SKM-1 treated with dmso at 0.1 percent for 144 hours (cell line): ENCODE measurements around the gene GABRG3.
"Not testable (repeated sequence)": the region's sequence is repeated elsewhere in the genome, so short reads cannot be mapped to it uniquely, and the experiment has no call there.

Experiments used
- DNase-seq: peaks from one replicate; lab custom pipeline; 2025; ENCODE audit not compliant: unreplicated experiment; lab: John Stamatoyannopoulos, UW

Gene GABRG3

DNA sequence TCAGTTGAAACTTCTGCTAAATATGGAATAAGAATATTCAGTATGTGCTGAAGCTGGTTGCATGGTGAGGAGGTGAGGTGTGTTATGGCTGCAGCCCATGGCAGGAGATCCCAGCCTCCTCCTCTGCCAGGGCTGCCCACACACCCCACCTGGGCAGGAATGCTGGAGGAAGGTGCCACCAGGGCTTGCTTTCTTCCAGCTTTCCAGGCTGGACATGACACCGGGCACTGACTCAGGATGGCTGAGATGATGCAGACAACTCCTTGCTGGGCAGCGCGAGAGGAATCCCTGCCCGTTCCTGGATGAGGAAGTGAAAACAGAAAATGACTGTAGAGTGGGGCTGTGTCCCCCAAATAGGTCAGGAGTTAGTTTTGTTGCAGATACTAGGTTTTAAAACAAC lies 14.1 kb downstream of the GABRG3 start:
- no peak for DNase-seq

DNA sequence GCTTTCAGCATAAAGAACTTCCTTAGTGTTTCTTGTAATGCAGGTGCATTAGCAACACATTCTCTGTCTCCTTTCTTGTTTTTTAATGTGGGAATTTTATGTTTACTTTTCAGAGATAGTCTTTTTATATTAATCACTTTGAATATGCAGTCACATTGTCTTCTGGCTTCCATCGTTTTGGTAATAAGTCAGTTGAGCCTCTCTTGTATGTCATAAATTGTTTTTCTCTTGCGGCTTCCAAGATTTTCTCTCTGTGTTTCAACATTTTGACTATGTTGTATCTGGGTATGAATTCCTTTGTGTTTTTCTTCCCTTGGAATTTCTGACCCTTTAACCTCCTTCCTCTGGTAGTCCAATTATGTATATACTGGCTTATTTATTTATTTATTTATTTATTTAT lies 25.3 kb downstream of the GABRG3 start:
- DNase-seq, result no peak

- not testable (repeated sequence) for DNase-seq
Measured at GRCh38 chr15:27003003-27003402, 32.0 kb downstream of the GABRG3 start.

DNA sequence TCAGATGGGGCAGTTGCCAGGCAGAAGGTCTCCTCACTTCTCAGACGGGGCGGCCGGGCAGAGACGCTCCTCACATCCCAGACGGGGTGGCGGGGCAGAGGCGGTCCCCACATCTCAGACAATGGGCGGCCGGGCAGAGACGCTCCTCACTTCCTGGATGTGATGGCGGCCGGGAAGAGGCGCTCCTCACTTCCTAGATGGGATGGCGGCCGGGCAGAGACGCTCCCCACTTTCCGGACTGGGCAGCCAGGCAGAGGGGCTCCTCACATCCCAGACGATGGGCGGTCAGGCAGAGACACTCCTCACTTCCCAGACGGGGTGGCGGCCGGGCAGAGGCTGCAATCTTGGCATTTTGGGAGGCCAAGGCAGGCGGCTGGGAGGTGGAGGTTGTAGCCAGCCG lies 33.2 kb downstream of the GABRG3 start:
- not testable (repeated sequence) for DNase-seq

DNA sequence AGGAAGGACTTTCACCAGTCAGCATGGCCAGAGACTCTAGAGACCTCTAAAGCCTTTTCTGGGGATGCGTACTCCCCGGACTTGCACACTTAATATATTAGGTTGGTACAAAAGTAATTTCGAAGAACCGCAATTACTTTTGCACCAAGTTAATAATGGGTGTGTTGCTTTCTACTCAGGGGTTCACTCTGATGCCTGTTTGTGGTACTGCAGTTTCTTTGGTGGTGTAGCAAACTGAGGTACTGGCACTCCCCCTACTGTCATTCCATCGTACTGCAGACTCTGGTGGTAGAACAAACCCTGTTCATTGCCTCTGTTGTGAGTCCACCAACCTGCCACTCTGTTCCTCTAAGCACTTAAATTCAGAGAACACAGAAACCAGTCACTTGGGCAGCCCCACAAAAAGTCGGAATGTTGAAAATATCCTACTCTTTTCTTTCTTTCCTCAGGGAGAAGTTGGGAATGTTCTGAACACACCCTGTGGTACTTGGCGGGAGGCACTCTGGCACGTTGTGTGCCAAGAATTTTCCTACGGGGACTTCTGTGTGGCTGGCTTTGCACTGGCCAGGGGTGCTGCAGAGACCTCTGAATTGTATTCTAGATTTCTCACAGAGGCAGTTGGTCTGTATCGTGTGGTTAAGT lies 46.3 kb downstream of the GABRG3 start:
- peak; percentile 80 for DNase-seq

- DNase-seq, result no peak
Measured at GRCh38 chr15:27019687-27020086, 48.7 kb downstream of the GABRG3 start.

- no peak for DNase-seq
Measured at GRCh38 chr15:27025481-27025966, 54.5 kb downstream of the GABRG3 start.

GRCh38 chr15:27027229-27027628 lies 56.2 kb downstream of the GABRG3 start:
- no peak for DNase-seq

GRCh38 chr15:27028858-27029477 lies 58.0 kb downstream of the GABRG3 start:
- no peak for DNase-seq

DNA sequence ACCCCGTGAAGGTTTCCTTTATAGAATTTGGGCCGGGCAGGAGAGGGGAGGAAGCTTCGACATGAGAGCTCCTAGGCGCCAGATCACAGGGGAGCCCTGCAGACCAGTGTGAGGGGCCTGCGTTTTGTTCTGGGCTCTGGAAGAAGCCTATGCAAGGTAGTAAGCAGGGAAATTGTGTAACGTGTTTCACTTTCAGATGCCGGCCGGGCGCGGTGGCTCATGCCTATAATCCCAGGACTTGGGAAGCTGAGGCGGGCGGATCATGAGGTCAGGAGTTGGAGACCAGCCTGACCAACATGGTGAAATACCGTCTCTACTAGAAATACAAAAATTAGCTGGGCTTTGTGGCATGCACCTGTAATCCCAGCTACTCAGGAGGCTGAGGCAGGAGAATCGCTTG lies 65.2 kb downstream of the GABRG3 start:
- DNase-seq, result no peak

DNA sequence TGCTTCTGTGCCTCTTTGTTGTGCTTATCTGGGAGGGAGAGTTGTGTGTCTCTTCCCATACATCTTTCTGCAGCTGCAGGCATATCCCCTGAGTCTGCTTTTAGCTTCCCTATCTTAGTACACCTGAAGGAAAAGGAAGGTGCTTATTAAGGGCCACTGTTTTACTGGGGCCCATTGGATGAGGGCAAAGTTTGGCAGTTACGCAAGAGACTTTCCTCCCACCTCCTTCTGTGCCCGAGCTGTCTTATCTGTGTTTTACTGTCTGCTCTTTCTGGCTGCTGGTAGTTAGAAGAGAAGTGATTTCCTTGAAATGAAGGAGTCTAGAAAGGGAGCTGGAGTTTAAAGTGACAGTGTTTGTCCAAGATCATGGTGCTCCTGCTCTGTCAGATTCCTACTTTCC lies 66.5 kb downstream of the GABRG3 start:
- no peak for DNase-seq

- DNase-seq, result no peak
Measured at GRCh38 chr15:27039152-27039551, 68.2 kb downstream of the GABRG3 start.

GRCh38 chr15:27042230-27042629 lies 71.2 kb downstream of the GABRG3 start:
- DNase-seq, result no peak

DNA sequence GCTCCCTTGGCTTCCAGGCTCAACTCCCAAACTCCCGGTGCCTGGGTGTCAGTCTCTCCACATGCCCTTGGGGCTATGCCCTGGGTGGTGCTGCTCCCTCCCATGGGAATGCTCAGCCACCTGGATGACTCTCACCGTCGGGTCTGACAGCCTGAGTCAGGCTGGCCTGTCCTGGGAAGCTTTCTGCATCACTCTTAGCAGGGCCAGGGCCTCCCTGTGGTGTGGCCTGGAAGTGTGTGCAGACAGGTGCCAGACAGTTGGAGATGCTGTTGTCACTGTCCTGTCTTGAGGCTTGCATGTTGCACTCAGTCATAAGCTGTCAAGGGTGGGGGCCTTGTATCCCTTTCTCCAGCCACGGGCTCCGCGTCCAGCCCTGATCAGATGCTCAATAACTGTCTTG lies 71.7 kb downstream of the GABRG3 start:
- DNase-seq, result no peak

GRCh38 chr15:27043770-27044169 lies 72.8 kb downstream of the GABRG3 start:
- DNase-seq, result peak; percentile 0

DNA sequence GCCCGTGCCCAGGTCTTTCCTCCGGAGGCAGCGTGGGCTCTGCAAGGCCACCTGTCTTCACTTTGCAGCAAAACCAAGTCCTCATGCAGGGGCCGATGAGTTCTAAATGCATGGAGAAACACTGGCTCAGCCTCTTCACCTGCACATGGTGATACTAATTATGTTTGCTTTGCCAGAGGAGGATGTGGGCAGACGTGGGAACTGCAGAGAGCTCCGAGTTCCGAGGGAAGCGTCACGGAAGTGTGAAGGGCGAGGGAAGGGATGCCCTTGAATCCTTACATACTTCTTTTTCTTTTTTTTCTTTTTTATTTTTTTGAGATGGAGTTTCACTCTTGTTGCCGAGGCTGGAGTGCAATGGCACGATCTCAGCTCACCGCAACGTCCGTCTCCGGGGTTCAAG lies 74.8 kb downstream of the GABRG3 start:
- DNase-seq, result no peak

GRCh38 chr15:27046880-27047279 lies 75.9 kb downstream of the GABRG3 start:
- peak; percentile 2 for DNase-seq

GRCh38 chr15:27050163-27050562 lies 79.2 kb downstream of the GABRG3 start:
- DNase-seq, result no peak

GRCh38 chr15:27054426-27054825 lies 83.4 kb downstream of the GABRG3 start:
- DNase-seq, result no peak

- DNase-seq, result no peak
Measured at GRCh38 chr15:27057904-27058645, 87.1 kb downstream of the GABRG3 start.

DNA sequence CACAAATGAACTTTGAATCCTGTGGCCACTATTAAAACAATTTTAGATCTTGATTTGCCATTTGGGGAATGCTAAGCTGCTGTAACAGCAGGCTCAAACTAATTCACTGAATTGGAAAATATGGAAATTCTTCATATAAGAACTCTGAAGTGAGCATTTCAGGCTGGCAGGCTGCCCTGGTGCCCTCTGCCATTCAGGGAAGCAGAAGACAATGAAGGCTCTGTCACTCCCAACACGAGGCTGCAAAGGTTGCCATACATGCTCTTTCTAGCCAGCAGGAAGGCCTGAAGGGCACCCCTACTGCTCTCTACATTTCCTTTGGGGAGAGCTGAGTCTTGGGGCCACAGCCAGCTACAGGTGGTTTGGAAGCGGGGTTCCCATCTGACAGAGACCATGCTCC lies 88.0 kb downstream of the GABRG3 start:
- DNase-seq, result no peak

- peak; percentile 23 for DNase-seq
Measured at GRCh38 chr15:27059610-27060202, 88.7 kb downstream of the GABRG3 start.
